ENCODE data around the gene ACSS3. TPM values are rescaled to one million over a fixed set of nuclear protein-coding genes. Genes with fewer than 3 reads are reported as not detected.

ACSS3 gene
- total RNA-seq, 2 donors from 2014 or later, result 20.3 to 32.3 TPM

GRCh38 chr12:81080431-81080983 is 2.6 kb downstream of the ACSS3 start:
- Histone ChIP-seq H3K4me3 (peak overlapping the region in 1 of 2 donors; percentile 86), H3K27ac (peak overlapping the region; percentile 93 to 96), H3K4me1 (peaks cover 0 to 49% of the 10 kb centered on the region in 2 donors), H3K9me3 (no peaks in the 10 kb centered on the region), H3K27me3 (no peaks in the 10 kb centered on the region), H3K36me3 (no peaks in the 10 kb centered on the region)
- no peak for DNase-seq (ENCODE audit: low spot score)
- TF ChIP-seq, protein P1, sequence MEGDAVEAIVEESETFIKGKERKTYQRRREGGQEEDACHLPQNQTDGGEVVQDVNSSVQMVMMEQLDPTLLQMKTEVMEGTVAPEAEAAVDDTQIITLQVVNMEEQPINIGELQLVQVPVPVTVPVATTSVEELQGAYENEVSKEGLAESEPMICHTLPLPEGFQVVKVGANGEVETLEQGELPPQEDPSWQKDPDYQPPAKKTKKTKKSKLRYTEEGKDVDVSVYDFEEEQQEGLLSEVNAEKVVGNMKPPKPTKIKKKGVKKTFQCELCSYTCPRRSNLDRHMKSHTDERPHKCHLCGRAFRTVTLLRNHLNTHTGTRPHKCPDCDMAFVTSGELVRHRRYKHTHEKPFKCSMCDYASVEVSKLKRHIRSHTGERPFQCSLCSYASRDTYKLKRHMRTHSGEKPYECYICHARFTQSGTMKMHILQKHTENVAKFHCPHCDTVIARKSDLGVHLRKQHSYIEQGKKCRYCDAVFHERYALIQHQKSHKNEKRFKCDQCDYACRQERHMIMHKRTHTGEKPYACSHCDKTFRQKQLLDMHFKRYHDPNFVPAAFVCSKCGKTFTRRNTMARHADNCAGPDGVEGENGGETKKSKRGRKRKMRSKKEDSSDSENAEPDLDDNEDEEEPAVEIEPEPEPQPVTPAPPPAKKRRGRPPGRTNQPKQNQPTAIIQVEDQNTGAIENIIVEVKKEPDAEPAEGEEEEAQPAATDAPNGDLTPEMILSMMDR (IDR thresholded peaks at IDR 0.05), result no peak

GRCh38 chr12:81081726-81082125 is 3.8 kb downstream of the ACSS3 start:
- TF ChIP-seq, protein P1 (IDR thresholded peaks at IDR 0.05), result no peak
- H3K4me1 ChIP-seq, result peaks cover 0 to 54% of the 10 kb centered on the region in 2 donors
- no peak overlapping the region for H3K4me3 ChIP-seq
- H3K27ac ChIP-seq, result no peak overlapping the region
- no peaks in the 10 kb centered on the region for H3K9me3 ChIP-seq
- no peak for DNase-seq (ENCODE audit: low spot score)
- H3K36me3 ChIP-seq, result no peaks in the 10 kb centered on the region
- H3K27me3 ChIP-seq, result no peaks in the 10 kb centered on the region

GRCh38 chr12:81083018-81083417 is 5.1 kb downstream of the ACSS3 start:
- H3K4me1 ChIP-seq, result peaks cover 0 to 54% of the 10 kb centered on the region in 2 donors
- no peaks in the 10 kb centered on the region for H3K27me3 ChIP-seq
- no peak for DNase-seq (ENCODE audit: low spot score)
- TF ChIP-seq, protein P1 (IDR thresholded peaks at IDR 0.05), result no peak
- H3K36me3 ChIP-seq, result no peaks in the 10 kb centered on the region
- H3K9me3 ChIP-seq, result no peaks in the 10 kb centered on the region
- H3K4me3 ChIP-seq, result no peak overlapping the region
- no peak overlapping the region for H3K27ac ChIP-seq

- Histone ChIP-seq H3K27me3 (no peaks in the 10 kb centered on the region), H3K4me3 (no peak overlapping the region), H3K9me3 (no peaks in the 10 kb centered on the region), H3K27ac (no peak overlapping the region), H3K36me3 (no peaks in the 10 kb centered on the region), H3K4me1 (peaks cover 0 to 54% of the 10 kb centered on the region in 2 donors)
- no peak for DNase-seq (ENCODE audit: low spot score)
- TF ChIP-seq, protein P1 (IDR thresholded peaks at IDR 0.05), result no peak
Measured at GRCh38 chr12:81083906-81084513, 6.1 kb downstream of the ACSS3 start.

DNA sequence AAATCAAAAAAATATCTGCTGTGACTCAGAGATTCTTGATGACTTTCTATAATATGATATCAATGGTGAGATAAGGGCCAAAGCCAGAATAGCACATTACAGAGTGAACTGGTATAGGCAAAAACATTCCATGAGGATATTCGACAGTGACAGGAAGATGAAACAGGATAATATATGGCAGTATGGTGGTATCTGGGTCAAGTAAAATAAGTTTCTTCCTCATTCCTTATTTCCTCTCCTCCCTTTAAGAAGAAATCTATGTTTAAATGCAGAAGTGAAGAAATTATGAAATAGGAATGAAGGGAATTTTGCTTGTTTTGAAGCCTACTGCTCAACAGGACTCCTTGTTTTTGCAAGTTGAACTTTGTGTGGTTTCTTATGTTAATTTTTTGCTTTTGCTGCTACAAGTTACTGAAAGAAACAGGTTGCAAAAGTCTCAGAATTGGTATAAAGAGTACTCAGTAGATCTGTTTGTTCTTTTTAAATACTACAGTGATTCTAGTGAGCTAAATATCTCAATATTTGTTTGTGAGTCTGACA is 7.0 kb downstream of the ACSS3 start:
- Histone ChIP-seq H3K9me3 (no peaks in the 10 kb centered on the region), H3K27me3 (no peaks in the 10 kb centered on the region), H3K4me1 (peaks cover 0 to 51% of the 10 kb centered on the region in 2 donors), H3K27ac (no peak overlapping the region), H3K36me3 (no peaks in the 10 kb centered on the region), H3K4me3 (no peak overlapping the region)
- TF ChIP-seq, protein P1 (IDR thresholded peaks at IDR 0.05), result no peak
- no peak for DNase-seq (ENCODE audit: low spot score)
